HEK293T (cell line): ENCODE measurements around the gene TNIK.
"Not testable (repeated sequence)": the region's sequence is repeated elsewhere in the genome, so short reads cannot be mapped to it uniquely, and the experiment has no call there.

Experiments used
- ARNT ChIP-seq: fragments of 450-650 bp; IDR thresholded peaks from 2 replicates; pipeline ENCODE4 v1.6.1; 2017; ENCODE audit warnings: mild to moderate bottlenecking
- BHLHE40 ChIP-seq: fragments of 450-650 bp; IDR thresholded peaks from 2 replicates; pipeline ENCODE4 v1.6.1; 2016; ENCODE audit warnings: mild to moderate bottlenecking, moderate library complexity, borderline replicate concordance
- ELF4 ChIP-seq: fragments of 450-650 bp; IDR thresholded peaks from 2 replicates; pipeline ENCODE4 v1.6.1; 2017; ENCODE audit warnings: antibody characterized with exemption
- FOXK2 ChIP-seq: fragments of 450-650 bp; IDR thresholded peaks from 2 replicates; pipeline ENCODE4 v1.6.1; 2016; ENCODE audit warnings: mild to moderate bottlenecking
- FOXM1 ChIP-seq: fragments of 450-650 bp; IDR thresholded peaks from 2 replicates; pipeline ENCODE4 v1.6.1; 2017; ENCODE audit warnings: mild to moderate bottlenecking, borderline replicate concordance
- L3MBTL2 ChIP-seq: fragments of 450-650 bp; conservative IDR thresholded peaks from 2 replicates; pipeline ENCODE4 v1.6.1; 2016; ENCODE audit warnings: mild to moderate bottlenecking
- LEF1 ChIP-seq: fragments of 450-650 bp; IDR thresholded peaks from 2 replicates; pipeline ENCODE4 v1.6.1; 2017; ENCODE audit warnings: mild to moderate bottlenecking, borderline replicate concordance
- NFRKB ChIP-seq: fragments of 450-650 bp; IDR thresholded peaks from 2 replicates; pipeline ENCODE4 v1.6.1; 2016; ENCODE audit warnings: mild to moderate bottlenecking, moderate library complexity
- SP1 ChIP-seq: fragments of 450-650 bp; IDR thresholded peaks from 2 replicates; pipeline ENCODE4 v1.6.1; 2017
- SUZ12 ChIP-seq: fragments of 450-650 bp; IDR thresholded peaks from 2 replicates; pipeline ENCODE4 v1.6.1; 2016; ENCODE audit warnings: mild to moderate bottlenecking
- TARDBP ChIP-seq: fragments of 450-650 bp; IDR thresholded peaks from 2 replicates; pipeline ENCODE4 v1.6.1; 2016
- ZNF384 ChIP-seq: fragments of 450-650 bp; IDR thresholded peaks from 2 replicates; pipeline ENCODE4 v1.6.1; 2016

- TF ChIP-seq LEF1, ARNT, FOXK2, FOXM1, SUZ12, L3MBTL2, SP1, BHLHE40, ZNF384, NFRKB, TARDBP, ELF4: not testable (repeated sequence)
Measured at GRCh38 chr3:171366738-171367137, 93.5 kb downstream of the TNIK start.
